Left ventricle myocardium superior (tissue), 1 donor: Measurements from ENCODE around the gene UNC79. TPM values are rescaled to one million over a fixed set of nuclear protein-coding genes. Genes with fewer than 3 reads are reported as not detected.
A peak's percentile ranks its signal among the peaks of the same experiment; 100 is the strongest.

Experiments
- ATAC-seq: fragments of 200-7000 bp; cut with Tn5 transposase; one replicate; pipeline ENCODE4 v1.9.1; 2020; ENCODE audit warnings: mild to moderate bottlenecking, moderate library complexity
- DNase-seq: peaks from one replicate; pipeline ENCODE4 v3.0.0-alpha.2; 2020
- intact Hi-C: fragments of 100-400 bp; cut with micrococcal nuclease; formaldehyde crosslinking; loops from one replicate; pipeline ENCODE4 v1.11.0; 2022
- total RNA-seq: library from RNA; stranded (reverse); fragmentation: NEBNext Ultra II Directional; extraction: Animal tissue kit (Norgen Biotek cat#: 25700); gene quantifications from one replicate; pipeline ENCODE4 v1.2.1, GENCODE V29; 2021
- donor health status: DM: no; HTN: yes; CAD: no; lungs with severe emphysema.

Gene UNC79
- total RNA-seq, 1 donor from 2014 or later, result 0.25 TPM

DNA sequence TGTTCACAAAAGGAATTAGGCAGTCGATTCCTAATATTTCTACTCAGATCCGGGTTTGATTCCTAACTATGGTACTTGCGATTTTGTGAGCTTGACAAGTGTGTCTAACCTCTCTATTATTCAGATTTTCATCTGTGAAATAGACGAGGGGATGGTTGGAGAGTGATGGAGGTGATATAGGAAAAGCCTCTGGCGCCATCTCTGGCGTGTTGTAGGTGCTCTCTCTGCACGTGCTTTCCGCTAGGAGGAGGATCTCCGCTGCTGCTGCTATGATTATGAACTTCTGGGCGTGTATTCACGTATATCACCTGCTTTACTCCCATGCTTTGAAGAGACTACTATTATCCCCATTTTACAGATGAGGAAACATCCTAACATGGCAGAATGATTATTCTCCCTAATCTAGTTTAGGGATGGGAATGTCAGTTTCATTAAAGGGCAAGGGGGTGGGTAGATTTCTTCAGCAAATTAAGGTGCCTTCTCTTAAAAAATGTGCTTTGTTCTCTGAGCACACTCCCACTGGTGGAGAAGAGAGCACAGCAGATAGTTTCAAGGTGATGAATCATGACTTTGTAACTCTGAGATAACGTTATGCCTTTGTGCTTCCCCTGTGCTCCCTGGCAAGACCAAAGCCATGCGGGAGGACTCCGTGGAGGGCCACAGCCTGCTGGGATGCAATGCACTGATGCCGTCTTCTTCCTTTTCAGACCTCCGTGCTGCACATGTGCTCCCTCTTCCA lies 260.5 kb downstream of the UNC79 start:
- DNase-seq (no peak), ATAC-seq (no peak)
- intact Hi-C loops, result no loop called here

DNA sequence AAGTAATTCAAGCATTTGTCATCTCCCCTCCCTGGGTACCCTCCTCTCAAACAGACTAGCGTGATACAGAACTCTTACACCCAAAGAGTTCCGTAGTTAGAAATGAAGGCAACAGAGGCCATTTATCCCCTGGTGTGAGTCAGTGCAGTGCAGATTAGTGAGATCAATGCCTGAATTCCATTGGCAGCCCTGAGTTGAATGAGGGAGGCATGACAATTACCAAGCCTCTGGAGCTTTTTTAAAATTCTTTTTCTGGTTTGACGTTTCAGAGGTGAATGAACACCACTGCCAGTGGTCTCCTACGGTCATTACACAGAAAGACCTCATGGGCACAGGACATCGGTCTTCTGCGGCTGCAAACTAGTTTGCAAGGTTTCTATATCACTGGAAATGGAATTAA lies 263.2 kb downstream of the UNC79 start:
- intact Hi-C loops, result no loop called here
- ATAC-seq, result no peak
- no peak for DNase-seq

DNA sequence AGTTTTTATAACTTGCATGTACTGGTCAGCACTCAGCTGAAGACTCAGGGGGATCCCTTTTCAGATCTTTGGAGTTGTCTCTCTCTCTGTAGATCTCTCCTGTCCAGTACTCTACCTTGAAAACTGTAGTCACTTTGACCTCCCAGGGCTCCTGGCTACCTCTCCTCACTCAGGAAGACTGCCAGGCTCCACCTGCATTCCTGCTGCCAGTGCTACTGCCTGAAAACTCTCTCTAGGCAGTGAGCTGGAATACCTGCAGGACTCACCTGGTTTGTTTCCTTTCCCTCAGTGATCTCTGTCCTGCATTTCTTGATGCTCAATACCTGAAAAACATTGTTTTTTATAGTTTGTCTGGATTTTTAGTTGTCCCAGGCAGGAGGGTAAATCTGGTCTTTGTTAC lies 270.2 kb downstream of the UNC79 start:
- ATAC-seq (no peak), DNase-seq (no peak)
- intact Hi-C loops, result no loop called here

DNA sequence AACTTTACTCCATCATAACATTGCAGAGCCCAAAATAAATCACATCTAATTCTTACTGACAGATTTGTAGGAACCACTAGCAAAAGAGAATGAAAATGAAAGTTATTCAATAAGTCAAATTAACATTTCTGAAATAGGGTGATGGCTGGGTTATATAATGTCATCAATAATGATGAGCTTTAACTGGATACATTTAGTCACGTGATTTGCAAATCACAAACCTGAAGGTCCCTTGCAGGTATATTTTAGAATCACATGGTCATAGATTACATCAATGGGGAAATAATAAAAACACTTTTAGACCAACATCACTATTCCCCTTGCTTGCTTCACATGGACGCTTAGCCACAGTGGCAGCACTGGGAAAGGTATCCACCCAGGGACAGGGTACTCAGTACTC lies 270.8 kb downstream of the UNC79 start:
- DNase-seq (no peak), ATAC-seq (no peak)
- intact Hi-C loops, result no loop called here

GRCh38 chr14:93702946-93703345 lies 272.2 kb downstream of the UNC79 start:
- intact Hi-C loops, result no loop called here
- DNase-seq, result no peak
- ATAC-seq, result no peak

DNA sequence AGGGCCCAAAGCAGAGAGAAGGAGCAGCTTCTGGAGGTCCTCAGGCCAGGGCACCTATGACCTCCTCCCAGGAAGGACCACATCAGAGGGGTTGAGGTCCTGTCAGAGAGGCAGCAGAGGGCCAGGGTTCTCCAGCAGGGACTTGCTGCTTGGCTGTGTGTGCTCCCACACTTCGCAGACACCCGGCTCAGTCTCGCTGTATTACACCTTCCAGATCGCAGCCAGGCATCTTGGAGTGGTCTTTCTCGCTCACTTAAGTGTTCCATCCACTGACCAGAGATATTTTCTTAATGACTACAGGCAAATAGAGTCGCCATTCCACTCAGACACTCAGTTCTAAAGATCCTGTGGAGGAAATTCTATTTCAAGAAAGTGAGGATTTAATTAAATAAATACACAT lies 273.2 kb downstream of the UNC79 start:
- ATAC-seq (no peak), DNase-seq (no peak)
- intact Hi-C loops, result no loop called here

DNA sequence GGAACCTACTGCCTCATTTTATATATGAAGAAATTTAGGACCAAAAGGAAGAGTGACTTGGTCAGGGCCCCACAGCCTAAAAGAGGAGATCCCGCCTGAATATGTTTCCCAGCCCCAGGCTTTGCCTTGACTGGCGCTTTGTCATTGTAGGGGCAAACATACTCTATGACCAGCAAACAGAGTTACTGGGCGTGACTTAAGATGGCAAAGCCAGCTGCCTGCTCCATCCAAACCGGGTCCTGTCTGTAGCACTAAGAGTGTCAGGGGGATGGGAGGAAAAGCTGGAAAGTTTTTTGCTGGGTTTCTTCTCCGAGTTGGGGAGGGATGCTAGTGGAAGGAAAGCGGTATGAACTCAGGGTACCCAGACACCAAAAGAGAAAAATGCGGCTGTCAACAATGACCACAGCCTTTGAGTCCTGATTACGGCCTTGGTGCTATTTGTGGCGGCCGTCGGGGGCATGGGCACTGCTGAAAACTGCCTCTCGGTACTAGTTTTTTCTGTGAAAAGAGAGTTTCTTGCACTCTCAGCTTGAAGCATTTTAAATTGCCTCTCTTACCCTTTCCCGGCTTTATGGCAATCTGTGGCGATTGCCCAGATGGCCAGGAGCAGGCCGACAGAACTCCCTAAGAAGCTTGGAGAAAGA lies 274.9 kb downstream of the UNC79 start:
- intact Hi-C loops, result no loop called here
- no peak for DNase-seq
- no peak for ATAC-seq

GRCh38 chr14:93706360-93706955 lies 275.7 kb downstream of the UNC79 start:
- ATAC-seq, result no peak
- DNase-seq, result no peak
- intact Hi-C loops, result no loop called here

DNA sequence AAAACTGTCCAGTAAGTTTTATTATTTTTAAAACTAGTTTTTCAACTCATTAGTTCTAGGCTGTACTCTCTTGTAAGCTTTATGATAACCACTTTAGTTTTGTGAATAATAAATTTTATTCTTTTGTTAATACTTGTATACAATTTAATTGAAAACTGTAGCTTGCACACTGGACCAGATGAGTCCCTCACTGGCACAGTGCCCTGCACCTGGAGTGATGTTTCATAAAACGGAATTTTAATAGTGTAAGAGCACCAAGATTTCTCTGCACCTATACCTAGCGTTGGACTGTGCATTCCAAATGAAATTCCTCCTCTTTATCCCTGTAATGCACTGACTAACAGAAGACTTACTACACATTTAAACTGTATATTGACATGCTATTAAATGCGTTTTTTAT lies 276.7 kb downstream of the UNC79 start:
- DNase-seq, result no peak
- no peak for ATAC-seq
- intact Hi-C loops, result no loop called here

DNA sequence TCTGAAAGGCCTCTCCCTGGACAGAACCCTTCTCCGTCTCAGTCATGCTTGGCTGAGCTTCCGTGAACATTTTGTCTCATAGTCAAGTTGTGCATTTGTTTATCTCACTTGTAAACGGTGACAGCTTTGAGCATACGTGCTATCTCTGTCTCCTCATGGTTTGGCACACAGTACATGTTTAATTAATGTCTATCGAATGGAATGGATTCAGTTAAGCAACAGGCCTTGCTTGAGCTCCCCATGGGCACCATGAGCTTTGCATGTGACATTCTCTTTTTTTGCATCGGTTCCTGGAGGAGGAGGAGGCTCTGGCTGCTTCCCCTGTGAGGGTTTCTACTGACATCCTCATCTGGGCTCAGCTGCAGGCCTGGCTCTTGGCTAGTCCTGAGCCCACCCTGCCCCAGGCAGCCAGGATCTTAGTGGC lies 277.6 kb downstream of the UNC79 start:
- intact Hi-C loops, result no loop called here
- no peak for DNase-seq
- ATAC-seq, result peak; percentile 92

- no peak for DNase-seq
- no peak for ATAC-seq
- intact Hi-C loops, result no loop called here
Observed at GRCh38 chr14:93708800-93709199, 278.1 kb downstream of the UNC79 start.

DNA sequence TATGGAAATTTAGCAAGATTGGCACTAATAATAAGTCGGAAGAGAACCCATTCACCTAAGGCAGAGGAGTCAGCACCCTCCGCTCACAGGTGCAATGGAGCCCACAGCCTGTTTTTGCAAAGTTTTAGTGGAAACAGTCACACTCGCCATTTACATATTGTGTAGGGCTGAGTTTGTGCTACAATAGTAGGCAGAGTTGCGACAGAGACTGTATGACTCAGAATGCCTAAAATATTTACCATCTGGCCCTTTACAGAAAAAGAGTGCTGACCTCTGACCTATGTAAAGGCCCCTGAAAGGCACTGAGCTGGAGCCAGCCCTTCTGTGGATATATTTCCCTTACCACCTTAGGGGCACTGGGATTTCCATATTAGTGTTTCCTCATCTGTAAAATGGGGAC lies 278.5 kb downstream of the UNC79 start:
- intact Hi-C loops, result no loop called here
- DNase-seq, result no peak
- ATAC-seq, result no peak

DNA sequence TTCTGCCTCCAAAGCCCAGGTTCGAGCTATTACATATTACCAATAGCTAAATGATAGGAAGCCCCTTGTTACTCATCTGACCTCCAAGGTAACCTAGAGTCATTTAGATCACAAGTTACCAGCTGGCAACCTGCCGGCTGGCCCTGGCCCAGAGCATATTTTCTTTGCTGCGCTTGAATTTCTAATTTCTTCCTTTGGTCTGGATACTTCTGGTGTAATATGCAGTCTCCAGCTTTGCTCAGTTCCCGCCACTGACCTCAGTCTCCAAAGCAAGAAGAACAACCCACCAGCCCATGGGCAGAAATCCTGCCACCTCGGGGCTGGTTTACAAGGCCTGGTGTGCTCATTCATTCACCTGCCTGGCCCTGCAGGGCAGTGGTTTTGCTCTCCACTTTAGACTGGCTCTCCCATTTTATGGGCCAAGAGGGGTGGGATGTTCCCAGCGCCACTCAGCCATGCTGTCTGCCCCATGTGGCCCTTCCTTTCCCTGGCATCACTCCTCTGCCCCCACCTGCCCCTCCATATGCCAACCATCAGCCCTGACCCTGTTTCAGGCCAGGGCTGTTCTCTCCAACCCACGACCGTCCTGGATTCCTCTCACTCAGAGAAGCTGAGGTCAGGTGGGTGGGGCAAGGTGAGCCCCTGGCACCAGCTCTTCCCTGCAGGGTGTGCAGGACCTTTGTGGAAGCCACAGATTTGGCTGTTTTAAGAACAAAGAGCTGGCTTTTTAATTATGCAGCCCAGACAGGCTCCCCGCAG lies 281.5 kb downstream of the UNC79 start:
- DNase-seq, result no peak
- ATAC-seq, result no peak
- intact Hi-C loops, result no loop called here

DNA sequence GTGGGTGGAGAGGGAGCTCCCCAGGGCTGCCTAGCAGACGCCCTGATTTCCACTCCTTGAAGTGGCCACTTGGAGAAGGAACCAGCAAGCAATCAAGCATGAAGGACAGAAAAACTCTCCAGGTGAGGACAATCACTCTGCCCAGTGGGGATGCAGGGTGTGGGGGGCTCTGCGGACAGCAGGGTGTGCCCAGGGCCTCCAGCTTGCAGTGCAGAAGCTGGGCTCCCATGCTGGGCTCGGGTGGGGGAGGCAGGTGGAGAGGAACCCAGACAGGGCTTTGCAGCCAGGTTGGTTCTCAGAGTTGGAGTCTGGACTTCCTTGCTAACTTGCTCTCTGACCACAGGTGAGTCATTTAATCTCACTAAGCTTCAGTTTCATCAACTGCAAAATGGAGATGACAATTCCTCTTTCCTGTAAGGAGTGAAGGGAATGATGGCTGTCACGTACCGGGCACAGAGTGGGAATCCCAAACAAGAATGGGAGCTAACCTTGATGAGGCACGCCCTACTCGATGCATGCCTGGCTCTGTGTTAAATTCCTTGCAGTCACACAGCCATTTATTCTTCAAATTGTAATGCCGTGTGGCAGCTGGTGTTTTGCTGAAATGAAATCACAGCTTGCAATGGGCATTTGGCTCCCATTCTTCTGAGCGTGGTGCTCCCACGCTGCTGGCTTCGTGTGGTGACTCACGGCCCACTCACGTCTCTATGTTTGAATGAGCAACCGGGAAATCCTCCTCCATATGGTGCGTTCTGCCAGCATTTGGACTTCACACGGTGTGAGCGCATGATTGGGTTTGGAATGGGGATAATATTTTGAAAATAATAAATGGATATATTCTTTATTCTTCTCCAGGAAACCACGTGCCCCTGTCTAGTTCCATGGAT lies 282.3 kb downstream of the UNC79 start:
- intact Hi-C loops, result no loop called here
- ATAC-seq (no peak), DNase-seq (no peak)

GRCh38 chr14:93713726-93714405 lies 283.1 kb downstream of the UNC79 start:
- ATAC-seq (no peak), DNase-seq (no peak)
- intact Hi-C loops, result no loop called here

GRCh38 chr14:93714605-93715004 lies 283.9 kb downstream of the UNC79 start:
- intact Hi-C loops, result no loop called here
- ATAC-seq (no peak), DNase-seq (no peak)

- intact Hi-C loops, result no loop called here
- ATAC-seq, result no peak
- DNase-seq, result no peak
Observed at GRCh38 chr14:93715279-93715927, 284.7 kb downstream of the UNC79 start.
